HuH-7 (cell line): Measurements from ENCODE around the gene GGA3.
A peak's percentile ranks its signal among the peaks of the same experiment; 100 is the strongest.

Source experiments
- DNase-seq: peaks from one replicate; pipeline ENCODE4 v3.0.0; 2011; ENCODE audit warnings: low spot score

GGA3 gene

GRCh38 chr17:75246404-75246803 lies 15.0 kb downstream of the GGA3 start:
- DNase-seq: no peak

- DNase-seq: no peak
Measured at GRCh38 chr17:75245011-75245410, 16.4 kb downstream of the GGA3 start.

GRCh38 chr17:75244133-75244866 lies 17.1 kb downstream of the GGA3 start:
- DNase-seq: no peak

GRCh38 chr17:75242461-75243042 lies 18.9 kb downstream of the GGA3 start:
- DNase-seq: no peak

GRCh38 chr17:75241996-75242460 lies 19.4 kb downstream of the GGA3 start:
- DNase-seq: no peak

GRCh38 chr17:75241502-75241901 lies 19.9 kb downstream of the GGA3 start:
- DNase-seq: no peak

GRCh38 chr17:75241143-75241430 lies 20.3 kb downstream of the GGA3 start:
- DNase-seq: no peak

- peak; percentile 90 for DNase-seq
Measured at GRCh38 chr17:75240394-75241142, 20.8 kb downstream of the GGA3 start.

GRCh38 chr17:75239778-75240393 lies 21.5 kb downstream of the GGA3 start:
- no peak for DNase-seq

- no peak for DNase-seq
Measured at GRCh38 chr17:75239214-75239613, 22.2 kb downstream of the GGA3 start.

GRCh38 chr17:75238684-75239191 lies 22.7 kb downstream of the GGA3 start:
- DNase-seq: peak; percentile 90

- DNase-seq: no peak
Measured at GRCh38 chr17:75238020-75238580, 23.3 kb downstream of the GGA3 start.

- DNase-seq: no peak
Measured at GRCh38 chr17:75237100-75238014, 24.0 kb downstream of the GGA3 start.

- DNase-seq: no peak
Measured at GRCh38 chr17:75232786-75233185, 28.6 kb downstream of the GGA3 start.

GRCh38 chr17:75231741-75232464 lies 29.5 kb downstream of the GGA3 start:
- no peak for DNase-seq

GRCh38 chr17:75231071-75231470 lies 30.3 kb downstream of the GGA3 start:
- no peak for DNase-seq

GRCh38 chr17:75228847-75229246 lies 32.6 kb downstream of the GGA3 start:
- no peak for DNase-seq

GRCh38 chr17:75228305-75228704 lies 33.1 kb downstream of the GGA3 start:
- no peak for DNase-seq

- DNase-seq: no peak
Measured at GRCh38 chr17:75227729-75228128, 33.7 kb downstream of the GGA3 start.

- DNase-seq: no peak
Measured at GRCh38 chr17:75225016-75225415, 36.4 kb downstream of the GGA3 start.

GRCh38 chr17:75219815-75220214 lies 41.6 kb downstream of the GGA3 start:
- DNase-seq: no peak
